ENCODE measurements around the gene C5orf63.
A peak's percentile ranks its signal among the peaks of the same experiment; 100 is the strongest.

C5orf63 gene

GRCh38 chr5:127011961-127012644, 61.2 kb downstream of the C5orf63 start:
- peaks cover 3% of the 10 kb centered on the region; the same call in 1 of the 2 replicates for H3F3A ChIP-seq (ENCODE audit: control insufficient read depth, insufficient read depth)
- peak overlapping the region; percentile 19 for H3K4me2 ChIP-seq (ENCODE audit: low read length)
- TF ChIP-seq EZH2phosphoT487 (IDR thresholded peaks at IDR 0.05; ENCODE audit: borderline replicate concordance, low read length) (no peak), CTCF (IDR thresholded peaks at IDR 0.05; ENCODE audit: low read depth, low read length, poor library complexity, severe bottlenecking) (no peak)
- peaks cover 39% of the 10 kb centered on the region for H3K4me1 ChIP-seq (ENCODE audit: control insufficient read depth, low read length)
- H3K27ac ChIP-seq (ENCODE audit: low read depth, low read length) = no peak overlapping the region
- no peaks in the 10 kb centered on the region for H3K9me3 ChIP-seq (ENCODE audit: control insufficient read depth, insufficient read depth, low read length)
- H3K36me3 ChIP-seq (ENCODE audit: control insufficient read depth, low read length) = no peaks in the 10 kb centered on the region
- peaks cover 36% of the 10 kb centered on the region for H3K79me2 ChIP-seq (ENCODE audit: control insufficient read depth, low read length)
- no peaks in the 10 kb centered on the region for H3K27me3 ChIP-seq (ENCODE audit: control insufficient read depth, low read length)
- H3K4me3 ChIP-seq (ENCODE audit: low read length) = no peak overlapping the region
- no peaks in the 10 kb centered on the region for H4K20me1 ChIP-seq (ENCODE audit: control insufficient read depth, insufficient read depth, low read depth, low read length)
- no peaks in the 10 kb centered on the region for H3K9me2 ChIP-seq (replicated peaks; ENCODE audit: control insufficient read depth, low read length)

- peaks cover 36% of the 10 kb centered on the region for H3K79me2 ChIP-seq (ENCODE audit: control insufficient read depth, low read length)
- H3K27ac ChIP-seq (ENCODE audit: low read depth, low read length) = no peak overlapping the region
- no peaks in the 10 kb centered on the region for H3K27me3 ChIP-seq (ENCODE audit: control insufficient read depth, low read length)
- no peak overlapping the region for H3K4me2 ChIP-seq (ENCODE audit: low read length)
- H3K9me2 ChIP-seq (replicated peaks; ENCODE audit: control insufficient read depth, low read length) = no peaks in the 10 kb centered on the region
- peaks cover 3% of the 10 kb centered on the region; the same call in 1 of the 2 replicates for H3F3A ChIP-seq (ENCODE audit: control insufficient read depth, insufficient read depth)
- no peaks in the 10 kb centered on the region for H3K36me3 ChIP-seq (ENCODE audit: control insufficient read depth, low read length)
- H3K4me1 ChIP-seq (ENCODE audit: control insufficient read depth, low read length) = peaks cover 49% of the 10 kb centered on the region
- no peak for TF ChIP-seq CTCF (IDR thresholded peaks at IDR 0.05; ENCODE audit: low read depth, low read length, poor library complexity, severe bottlenecking)
- TF ChIP-seq EZH2phosphoT487 (IDR thresholded peaks at IDR 0.05; ENCODE audit: borderline replicate concordance, low read length) = no peak
- H4K20me1 ChIP-seq (ENCODE audit: control insufficient read depth, insufficient read depth, low read depth, low read length) = no peaks in the 10 kb centered on the region
- no peak overlapping the region for H3K4me3 ChIP-seq (ENCODE audit: low read length)
- H3K9me3 ChIP-seq (ENCODE audit: control insufficient read depth, insufficient read depth, low read length) = no peaks in the 10 kb centered on the region
These were observed 62.1 kb downstream of the C5orf63 start for GRCh38 chr5:127011153-127011552.

- Histone ChIP-seq H3K4me1 (ENCODE audit: control insufficient read depth, low read length) (peaks cover 51% of the 10 kb centered on the region), H3K27me3 (ENCODE audit: control insufficient read depth, low read length) (no peaks in the 10 kb centered on the region), H3K27ac (ENCODE audit: low read depth, low read length) (no peak overlapping the region), H3K9me3 (ENCODE audit: control insufficient read depth, insufficient read depth, low read length) (no peaks in the 10 kb centered on the region), H3K9me2 (replicated peaks; ENCODE audit: control insufficient read depth, low read length) (no peaks in the 10 kb centered on the region), H3K79me2 (ENCODE audit: control insufficient read depth, low read length) (peaks cover 33% of the 10 kb centered on the region), H3K36me3 (ENCODE audit: control insufficient read depth, low read length) (no peaks in the 10 kb centered on the region), H3K4me2 (ENCODE audit: low read length) (no peak overlapping the region), H3F3A (ENCODE audit: control insufficient read depth, insufficient read depth) (peaks cover 3% of the 10 kb centered on the region; the same call in 1 of the 2 replicates), H3K4me3 (ENCODE audit: low read length) (no peak overlapping the region), H4K20me1 (ENCODE audit: control insufficient read depth, insufficient read depth, low read depth, low read length) (no peaks in the 10 kb centered on the region)
- no peak for TF ChIP-seq EZH2phosphoT487 (IDR thresholded peaks at IDR 0.05; ENCODE audit: borderline replicate concordance, low read length)
These were observed 62.9 kb downstream of the C5orf63 start for GRCh38 chr5:127010362-127010761.

- peaks cover 30% of the 10 kb centered on the region for H3K79me2 ChIP-seq (ENCODE audit: control insufficient read depth, low read length)
- H3K27me3 ChIP-seq (ENCODE audit: control insufficient read depth, low read length) = no peaks in the 10 kb centered on the region
- H3K4me1 ChIP-seq (ENCODE audit: control insufficient read depth, low read length) = peaks cover 47% of the 10 kb centered on the region
These were observed 63.5 kb downstream of the C5orf63 start for GRCh38 chr5:127009784-127010183.

More at GRCh38 chr5:127009784-127010183, 63.5 kb downstream of the C5orf63 start:
- TF ChIP-seq CTCF (IDR thresholded peaks at IDR 0.05; ENCODE audit: low read depth, low read length, poor library complexity, severe bottlenecking) = no peak
- no peak for TF ChIP-seq EZH2phosphoT487 (IDR thresholded peaks at IDR 0.05; ENCODE audit: borderline replicate concordance, low read length)
- no peak overlapping the region for H3K27ac ChIP-seq (ENCODE audit: low read depth, low read length)
- no peak overlapping the region for H3K4me3 ChIP-seq (ENCODE audit: low read length)
- H3K9me2 ChIP-seq (replicated peaks; ENCODE audit: control insufficient read depth, low read length) = no peaks in the 10 kb centered on the region
- no peak overlapping the region for H3K4me2 ChIP-seq (ENCODE audit: low read length)
- H4K20me1 ChIP-seq (ENCODE audit: control insufficient read depth, insufficient read depth, low read depth, low read length) = no peaks in the 10 kb centered on the region
- H3K9me3 ChIP-seq (ENCODE audit: control insufficient read depth, insufficient read depth, low read length) = no peaks in the 10 kb centered on the region
- H3K36me3 ChIP-seq (ENCODE audit: control insufficient read depth, low read length) = no peaks in the 10 kb centered on the region
- H3F3A ChIP-seq (ENCODE audit: control insufficient read depth, insufficient read depth) = peaks cover 2% of the 10 kb centered on the region; the same call in 1 of the 2 replicates
